GM10248 (cell line): Measurements from ENCODE around the gene S100A11.

Source experiments
- CTCF ChIA-PET: fragments of 300-600 bp; sonication (Branson Sonifier 250); formaldehyde crosslinking; extraction: SDS; loops from one replicate; lab custom pipeline; 2021; ENCODE audit warnings: antibody characterized with exemption; lab: Yijun Ruan, JAX
- POLR2A ChIA-PET: fragments of 350-650 bp; sonication (Branson Sonifier 250); formaldehyde crosslinking; extraction: SDS; loops from one replicate; lab custom pipeline; 2020; ENCODE audit warnings: antibody characterized with exemption; lab: Yijun Ruan, JAX
- DNase-seq: peaks from one replicate; pipeline ENCODE4 v3.0.0; 2012; ENCODE audit errors: extremely low spot score
- CTCF ChIP-seq: IDR thresholded peaks from 2 replicates; pipeline ENCODE4 v1.5.1; 2012; ENCODE audit warnings: mild to moderate bottlenecking, low read depth; ENCODE audit errors: extremely low read depth, missing control alignments, control extremely low read depth

The S100A11 gene

DNA sequence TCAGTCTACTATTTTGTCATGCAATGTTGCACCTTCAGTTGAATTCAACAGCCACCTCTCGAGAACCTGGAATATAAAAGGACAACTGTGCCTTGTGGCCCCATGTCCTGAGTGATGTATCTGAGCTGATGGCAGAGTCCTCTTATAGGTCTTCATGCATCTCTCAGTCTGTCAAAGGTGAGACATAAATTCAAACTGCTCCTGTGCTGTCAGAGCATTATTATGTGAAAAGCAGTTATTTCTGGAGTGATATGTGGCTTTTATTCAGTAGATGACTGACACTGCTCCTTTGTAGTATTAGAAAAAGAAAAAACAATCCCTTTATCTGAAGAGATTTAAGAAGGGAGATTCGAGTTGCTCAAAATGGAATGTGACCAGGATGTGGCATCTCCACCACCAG, 51.5 kb downstream of the S100A11 start:
- CTCF ChIA-PET = interaction anchor here (0.9 to 11.9 kb wide), 4 partner anchors 8 to 18 kb away, joined by 3 to 134 read pairs (median 4); partner anchors contain the start of gene S100A10
- POLR2A ChIA-PET = interaction anchor here (0.5 kb wide), 1 partner anchor 62 kb away, joined by 3 read pairs; no protein-coding TSS in a partner anchor
- TF ChIP-seq CTCF = no peak
- no peak for DNase-seq

GRCh38 chr1:151984313-151984956, 52.4 kb downstream of the S100A11 start:
- CTCF ChIA-PET = interaction anchor here (0.8 to 11.9 kb wide), 5 partner anchors 9 to 81 kb away, joined by 3 to 134 read pairs (median 3); partner anchors contain the start of gene S100A10
- POLR2A ChIA-PET = interaction anchor here (0.5 kb wide), 1 partner anchor 63 kb away, joined by 3 read pairs; no protein-coding TSS in a partner anchor
- TF ChIP-seq CTCF = no peak
- DNase-seq = peak; percentile 49
